Natural killer cell (primary cell): ENCODE results near the gene RAPGEF1. TPM values are rescaled to one million over a fixed set of nuclear protein-coding genes. Genes with fewer than 3 reads are reported as not detected.
A peak's percentile ranks its signal among the peaks of the same experiment; 100 is the strongest.

ENCODE experiments used
- ATAC-seq, 3 donors: fragments of 150-1000 bp in 2 of 3; fragments of 200-7000 bp in 1 of 3; cut with Tn5 transposase; 1 replicate in 1 of 3; 2 replicates in 2 of 3; pipeline ENCODE4 v1.10.0; 2021; ENCODE audit warnings: mild to moderate bottlenecking in 2 of 3, moderate library complexity in 2 of 3
- DNase-seq, 2 donors: peaks; one replicate each; pipeline versions ENCODE4 v3.0.0 to v3.0.0-alpha.2; 2013 to 2021; ENCODE audit warnings: mixed read lengths in 1 of 2
- H3K27ac ChIP-seq: one replicate; pipeline ENCODE4 v1.5.1; 2013; ENCODE audit warnings: mild to moderate bottlenecking, low read length
- H3K27me3 ChIP-seq: one replicate; pipeline ENCODE4 v1.6.1; 2013; ENCODE audit warnings: low read length; ENCODE audit not compliant: control insufficient read depth, insufficient read depth
- H3K36me3 ChIP-seq: one replicate; pipeline ENCODE4 v1.6.1; 2013; ENCODE audit warnings: low read length; ENCODE audit not compliant: control insufficient read depth, insufficient read depth
- H3K4me1 ChIP-seq: one replicate; pipeline ENCODE4 v1.6.1; 2013; ENCODE audit warnings: low read length; ENCODE audit not compliant: control insufficient read depth, insufficient read depth
- H3K4me3 ChIP-seq: one replicate; pipeline ENCODE4 v1.5.1; 2013; ENCODE audit warnings: low read length
- H3K9me3 ChIP-seq: one replicate; pipeline ENCODE4 v1.6.1; 2013; ENCODE audit warnings: low read length; ENCODE audit not compliant: control insufficient read depth, insufficient read depth
- H3K27ac Mint-ChIP-seq, 2 donors: one replicate each; pipeline ENCODE4 v1.8.0; 2022; ENCODE audit warnings: mild to moderate bottlenecking in 2 of 2, mixed read lengths in 2 of 2, moderate library complexity in 1 of 2
- H3K27me3 Mint-ChIP-seq, 2 donors: one replicate each; pipeline ENCODE4 v1.8.0; 2022; ENCODE audit warnings: low read depth in 2 of 2, mixed read lengths in 2 of 2
- H3K36me3 Mint-ChIP-seq: one replicate; pipeline ENCODE4 v1.8.0; 2022; ENCODE audit warnings: mixed read lengths
- H3K4me1 Mint-ChIP-seq, 2 donors: one replicate each; pipeline ENCODE4 v1.8.0; 2022; ENCODE audit warnings: mixed read lengths in 2 of 2
- H3K4me3 Mint-ChIP-seq: one replicate; pipeline ENCODE4 v1.8.0; 2022; ENCODE audit warnings: mild to moderate bottlenecking, moderate library complexity, mixed read lengths
- H3K9me3 Mint-ChIP-seq, 2 donors: one replicate each; pipeline ENCODE4 v1.8.0; 2022; ENCODE audit warnings: mixed read lengths in 2 of 2
- CTCF ChIP-seq: fragments of 200-600 bp; IDR thresholded peaks from one replicate; pipeline ENCODE4 v1.8.0; 2022; ENCODE audit warnings: antibody characterized with exemption
- WGBS: methylation state at CpG from one replicate; pipeline ENCODE4 v1.1.7; 2013; ENCODE audit warnings: missing lambda C conversion rate; ENCODE audit not compliant: insufficient coverage; 5-methylcytosine and 5-hydroxymethylcytosine counted together
- intact Hi-C: fragments of 100-400 bp; cut with micrococcal nuclease; formaldehyde crosslinking; loops from one replicate; pipeline ENCODE4 v1.14.2; 2022
- total RNA-seq, 4 donors: library from RNA; stranded (reverse); fragments of 120-200 nt in 1 of 4; gene quantifications; one replicate each; pipeline versions ENCODE4 v1.2.3 to v1.2.4, GENCODE V29; 2013 to 2022

RAPGEF1 gene
- total RNA-seq, 3 donors from 2014 or later (not counting 1 experiment from before 2014, with no cell fraction given), result 210 to 224 (median 222) TPM

DNA sequence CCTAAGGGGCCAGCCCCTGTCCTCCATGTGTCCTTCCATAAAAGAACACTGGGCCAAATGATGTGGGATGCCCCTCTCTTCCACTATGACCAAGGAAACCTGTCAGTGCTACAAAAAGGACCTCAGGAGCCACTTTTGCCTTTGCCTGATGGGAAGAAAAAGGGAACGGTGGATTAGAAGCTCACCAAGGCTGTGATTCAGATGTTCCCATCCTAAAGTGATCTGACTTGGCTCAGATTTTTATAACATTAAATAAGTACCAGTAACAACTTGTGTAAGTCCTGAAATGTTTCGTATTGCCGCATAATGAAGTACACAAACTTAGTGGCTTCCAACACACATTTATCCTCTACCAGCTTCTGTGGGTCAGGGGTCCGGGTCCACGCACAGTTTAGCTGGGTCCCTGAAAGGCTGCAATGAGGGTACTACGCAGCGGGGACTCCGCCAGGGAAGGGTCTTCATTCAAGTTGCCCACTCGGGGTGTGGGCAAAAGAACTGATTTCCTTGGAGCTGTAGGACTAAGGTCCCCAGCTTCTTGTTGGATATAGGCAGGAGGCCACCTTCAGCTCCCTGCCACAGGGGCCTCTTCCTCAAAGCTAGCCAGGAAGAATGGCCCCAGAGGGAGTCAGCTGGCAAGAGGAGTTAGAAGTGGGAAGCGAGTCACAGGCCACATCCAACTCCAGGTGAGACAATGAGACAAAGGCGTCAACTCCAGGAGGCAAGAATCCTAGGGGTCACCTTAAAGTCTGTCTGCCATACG, 60.4 kb downstream of the RAPGEF1 start:
- ATAC-seq, result no peak
- Histone ChIP-seq H3K9me3 (no peaks in the 10 kb centered on the region), H3K4me1 (peaks cover 48% of the 10 kb centered on the region), H3K36me3 (no peaks in the 10 kb centered on the region), H3K27me3 (no peaks in the 10 kb centered on the region), H3K27ac (peak overlapping the region; percentile 89), H3K4me3 (no peak overlapping the region)
- TF ChIP-seq CTCF, result no peak
- no peak for DNase-seq
- H3K27ac Mint-ChIP-seq, result peak overlapping the region; percentile 99 to 100
- peaks cover 91 to 94% of the 10 kb centered on the region in 2 donors for H3K4me1 Mint-ChIP-seq
- intact Hi-C loops, result loop anchor here (2.0 to 5.0 kb wide), 3 partner anchors 35 to 87 kb away; no protein-coding TSS in a partner anchor
- H3K4me3 Mint-ChIP-seq, result no peak overlapping the region
- H3K9me3 Mint-ChIP-seq, result no peaks in the 10 kb centered on the region
- WGBS, result 92% methylated on average over 12 of the region's 12 CpGs
- H3K36me3 Mint-ChIP-seq, result no peaks in the 10 kb centered on the region
- no peaks in the 10 kb centered on the region for H3K27me3 Mint-ChIP-seq

DNA sequence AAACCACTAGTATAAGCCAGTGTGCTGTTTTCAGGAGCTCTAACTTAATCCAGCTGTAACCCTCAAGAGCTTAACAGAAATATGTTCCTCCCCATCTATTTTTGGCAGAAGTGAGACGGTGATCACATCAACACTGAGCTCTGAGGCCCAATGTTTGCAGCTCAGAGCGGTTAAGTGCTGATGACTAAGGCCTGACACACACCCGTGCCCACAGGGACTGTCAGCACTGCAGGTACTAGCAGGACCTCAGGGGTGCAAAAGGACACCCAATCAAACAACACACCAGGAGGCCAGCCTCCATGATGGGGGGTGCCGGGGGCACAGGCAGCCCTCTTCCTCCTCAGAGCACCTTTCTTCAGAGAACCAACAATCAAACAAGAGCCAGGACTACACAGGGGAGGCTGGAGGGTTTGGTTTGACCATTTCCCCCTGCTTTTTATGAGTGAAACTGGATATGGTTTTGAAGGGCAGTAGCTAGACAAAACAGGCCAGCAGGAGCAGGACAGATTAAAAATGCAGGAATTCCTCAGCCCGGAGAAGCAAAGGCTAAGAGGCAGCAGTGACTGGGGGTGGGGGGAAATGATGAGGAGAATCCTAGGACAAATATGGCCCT, 61.3 kb downstream of the RAPGEF1 start:
- H3K36me3 Mint-ChIP-seq, result no peaks in the 10 kb centered on the region
- no peaks in the 10 kb centered on the region for H3K9me3 Mint-ChIP-seq
- Histone ChIP-seq H3K36me3 (no peaks in the 10 kb centered on the region), H3K27me3 (no peaks in the 10 kb centered on the region), H3K27ac (peak overlapping the region; percentile 89), H3K4me3 (no peak overlapping the region), H3K4me1 (peaks cover 54% of the 10 kb centered on the region), H3K9me3 (no peaks in the 10 kb centered on the region)
- no peaks in the 10 kb centered on the region for H3K27me3 Mint-ChIP-seq
- peak overlapping the region; percentile 99 to 100 for H3K27ac Mint-ChIP-seq
- DNase-seq, result peak; percentile 75 to 83
- peaks cover 83 to 93% of the 10 kb centered on the region in 2 donors for H3K4me1 Mint-ChIP-seq
- WGBS, result 18% methylated on average over 5 of the region's 5 CpGs
- H3K4me3 Mint-ChIP-seq, result peak overlapping the region; percentile 86
- ATAC-seq, result peak; percentile 93 to 97 (median 97)
- no peak for TF ChIP-seq CTCF
- intact Hi-C loops, result loop anchor here (1.0 to 5.0 kb wide), 6 partner anchors 10 to 86 kb away; no protein-coding TSS in a partner anchor

DNA sequence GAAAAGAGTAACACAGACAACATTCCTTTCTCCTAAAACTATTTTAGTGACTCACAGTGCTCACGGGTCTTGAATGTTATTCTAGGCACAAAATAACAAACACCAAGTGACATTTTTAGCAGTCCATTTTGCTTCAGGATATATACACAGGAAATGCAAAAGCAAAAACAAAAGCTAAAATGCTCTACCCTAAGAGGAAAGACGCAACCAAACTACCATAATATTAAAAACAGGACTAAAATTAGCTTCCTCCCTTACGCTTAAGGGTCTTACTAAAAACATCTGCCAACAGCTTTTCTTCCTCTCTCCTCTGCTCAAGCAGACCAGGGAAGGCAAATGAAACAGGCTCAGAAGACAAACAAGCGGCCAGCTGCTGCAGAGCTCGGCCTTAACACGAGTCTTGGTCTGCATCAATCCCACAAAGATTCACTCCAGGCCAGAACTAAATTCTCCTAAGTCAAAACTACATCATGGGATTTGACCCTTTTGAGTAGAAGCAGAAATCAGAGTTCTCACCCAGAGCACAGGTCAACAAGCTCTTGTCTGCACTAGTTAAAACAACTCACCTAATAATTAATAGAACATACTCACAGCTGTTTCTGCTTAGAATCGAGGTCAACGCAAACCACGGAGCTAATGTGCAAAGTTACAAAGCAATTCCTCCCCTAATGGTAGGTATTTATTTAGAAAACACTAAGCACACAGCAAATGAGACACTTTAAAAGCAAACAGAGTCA, 62.3 kb downstream of the RAPGEF1 start:
- Histone ChIP-seq H3K4me3 (no peak overlapping the region), H3K27ac (peak overlapping the region; percentile 89), H3K36me3 (no peaks in the 10 kb centered on the region), H3K9me3 (no peaks in the 10 kb centered on the region), H3K27me3 (no peaks in the 10 kb centered on the region), H3K4me1 (peaks cover 64% of the 10 kb centered on the region)
- DNase-seq (peak in 1 of 2 donors; percentile 44), ATAC-seq (peak; percentile 15 to 48 (median 26))
- peaks cover 85 to 93% of the 10 kb centered on the region in 2 donors for H3K4me1 Mint-ChIP-seq
- no peaks in the 10 kb centered on the region for H3K36me3 Mint-ChIP-seq
- intact Hi-C loops, result loop anchor here (1.0 to 5.0 kb wide), 6 partner anchors 9 to 85 kb away; no protein-coding TSS in a partner anchor
- peak overlapping the region; percentile 86 for H3K4me3 Mint-ChIP-seq
- peak overlapping the region; percentile 99 to 100 for H3K27ac Mint-ChIP-seq
- H3K27me3 Mint-ChIP-seq, result no peaks in the 10 kb centered on the region
- no peak for TF ChIP-seq CTCF
- 4% methylated on average over 6 of the region's 9 CpGs for WGBS
- no peaks in the 10 kb centered on the region for H3K9me3 Mint-ChIP-seq
